ENCODE data around the gene CHRNA1.

- TF ChIP-seq CTCF (IDR thresholded peaks at IDR 0.05; ENCODE audit: insufficient read depth, low read depth, low read length), result no peak
- TF ChIP-seq EZH2 (IDR thresholded peaks at IDR 0.05; ENCODE audit: insufficient read depth, low read length), result no peak
Measured at GRCh38 chr2:174768557-174768956, 4.3 kb upstream of the CHRNA1 start.
